GM10266 (cell line): ENCODE measurements around the gene SNAP91.

Experiments
- DNase-seq: peaks from one replicate; pipeline ENCODE4 v3.0.0; 2012; ENCODE audit errors: extremely low spot score
- CTCF ChIP-seq: IDR thresholded peaks from 2 replicates; pipeline ENCODE4 v1.5.1; 2012; ENCODE audit warnings: mild to moderate bottlenecking, low read depth; ENCODE audit not compliant: control insufficient read depth, insufficient read depth; ENCODE audit errors: missing control alignments

SNAP91 gene

GRCh38 chr6:83702749-83703148 lies 6.2 kb downstream of the SNAP91 start:
- DNase-seq: no peak
- no peak for TF ChIP-seq CTCF

GRCh38 chr6:83702077-83702476 lies 6.8 kb downstream of the SNAP91 start:
- no peak for DNase-seq
- no peak for TF ChIP-seq CTCF

GRCh38 chr6:83696674-83697073 lies 12.2 kb downstream of the SNAP91 start:
- TF ChIP-seq CTCF: no peak
- no peak for DNase-seq

GRCh38 chr6:83685481-83685880 lies 23.4 kb downstream of the SNAP91 start:
- no peak for DNase-seq
- no peak for TF ChIP-seq CTCF

GRCh38 chr6:83677791-83678190 lies 31.1 kb downstream of the SNAP91 start:
- TF ChIP-seq CTCF: no peak
- DNase-seq: no peak

GRCh38 chr6:83637953-83638352 lies 70.9 kb downstream of the SNAP91 start:
- TF ChIP-seq CTCF: no peak
- no peak for DNase-seq

- DNase-seq: no peak
- TF ChIP-seq CTCF: no peak
Observed at GRCh38 chr6:83636800-83637199, 72.1 kb downstream of the SNAP91 start.
